Type B pancreatic cell (in vitro differentiated cells): ENCODE results near the gene FBH1. TPM values are rescaled to one million over a fixed set of nuclear protein-coding genes. Genes with fewer than 3 reads are reported as not detected.
"Not testable (repeated sequence)": the region's sequence is repeated elsewhere in the genome, so short reads cannot be mapped to it uniquely, and the experiment has no call there.

Experiments used
- DNase-seq: peaks from one replicate; pipeline ENCODE4 v3.0.0; 2021; ENCODE audit warnings: mixed read lengths; ENCODE audit not compliant: unreplicated experiment; ENCODE audit errors: extremely low spot score
- H3K27ac Mint-ChIP-seq: 2 replicates; pipeline ENCODE4 v1.8.0; 2021; ENCODE audit warnings: mild to moderate bottlenecking, mixed read lengths
- H3K27me3 Mint-ChIP-seq: 2 replicates; pipeline ENCODE4 v1.8.0; 2021; ENCODE audit warnings: mixed read lengths
- H3K36me3 Mint-ChIP-seq: 2 replicates; pipeline ENCODE4 v1.8.0; 2021; ENCODE audit warnings: mixed read lengths
- H3K4me1 Mint-ChIP-seq: one replicate; pipeline ENCODE4 v1.8.0; 2021; ENCODE audit warnings: mixed read lengths; ENCODE audit not compliant: unreplicated experiment
- H3K4me3 Mint-ChIP-seq: 2 replicates; pipeline ENCODE4 v1.8.0; 2021; ENCODE audit warnings: mild to moderate bottlenecking, mixed read lengths
- H3K9me3 Mint-ChIP-seq: 2 replicates; pipeline ENCODE4 v1.8.0; 2021; ENCODE audit warnings: mixed read lengths
- total RNA-seq: library from RNA; stranded (reverse); gene quantifications from 2 replicates; pipeline ENCODE4 v1.2.1, GENCODE V29; 2021; ENCODE audit warnings: low replicate concordance
- TF ChIP-seq, protein P1 (sequence below): fragments of 200-600 bp; sonication (generic); conservative IDR thresholded peaks from 2 replicates; pipeline ENCODE4 v1.5.0; 2021; ENCODE audit warnings: antibody characterized with exemption, mild to moderate bottlenecking

FBH1 gene
- total RNA-seq, 1 donor from 2014 or later = 73.0 TPM

DNA sequence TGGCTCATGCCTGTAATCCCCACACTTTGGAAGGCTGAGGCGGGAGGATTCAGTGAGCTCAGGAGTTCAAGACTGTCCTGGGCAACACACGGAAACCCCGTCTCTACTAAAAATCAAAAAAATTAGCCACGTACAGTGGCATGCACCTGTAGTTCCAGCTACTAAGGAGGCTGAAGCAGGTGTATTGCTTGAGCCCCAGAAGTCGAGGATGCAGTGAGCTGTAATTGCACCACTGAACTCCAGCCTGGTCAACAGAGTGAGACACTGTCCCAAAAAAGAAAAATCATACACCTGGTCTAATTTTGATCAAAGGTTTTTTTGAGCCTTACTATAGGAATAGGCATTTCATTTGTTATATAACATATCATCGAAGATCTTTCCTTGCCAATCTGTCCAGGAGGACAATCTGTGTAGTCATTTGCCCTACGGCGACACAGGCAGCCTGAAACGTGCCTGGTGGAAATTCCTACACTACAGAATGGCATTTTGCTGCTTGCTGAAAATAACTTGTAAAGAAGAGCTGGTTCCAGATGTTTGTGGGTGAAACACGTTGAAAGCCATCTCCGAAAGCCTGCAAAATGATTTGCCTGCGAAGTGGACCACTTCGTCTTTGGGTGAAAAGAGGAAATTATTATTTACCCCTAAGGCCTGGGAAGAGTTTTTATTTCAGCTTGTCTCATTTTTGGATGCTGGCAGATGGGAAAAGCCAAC lies 45.5 kb upstream of the FBH1 start:
- Mint-ChIP-seq H3K9me3 (no peaks in the 10 kb centered on the region), H3K4me3 (peak overlapping the region; percentile 76), H3K27me3 (no peaks in the 10 kb centered on the region), H3K36me3 (no peaks in the 10 kb centered on the region), H3K4me1 (peaks cover 22% of the 10 kb centered on the region), H3K27ac (peak overlapping the region; percentile 29)
- TF ChIP-seq, protein P1, sequence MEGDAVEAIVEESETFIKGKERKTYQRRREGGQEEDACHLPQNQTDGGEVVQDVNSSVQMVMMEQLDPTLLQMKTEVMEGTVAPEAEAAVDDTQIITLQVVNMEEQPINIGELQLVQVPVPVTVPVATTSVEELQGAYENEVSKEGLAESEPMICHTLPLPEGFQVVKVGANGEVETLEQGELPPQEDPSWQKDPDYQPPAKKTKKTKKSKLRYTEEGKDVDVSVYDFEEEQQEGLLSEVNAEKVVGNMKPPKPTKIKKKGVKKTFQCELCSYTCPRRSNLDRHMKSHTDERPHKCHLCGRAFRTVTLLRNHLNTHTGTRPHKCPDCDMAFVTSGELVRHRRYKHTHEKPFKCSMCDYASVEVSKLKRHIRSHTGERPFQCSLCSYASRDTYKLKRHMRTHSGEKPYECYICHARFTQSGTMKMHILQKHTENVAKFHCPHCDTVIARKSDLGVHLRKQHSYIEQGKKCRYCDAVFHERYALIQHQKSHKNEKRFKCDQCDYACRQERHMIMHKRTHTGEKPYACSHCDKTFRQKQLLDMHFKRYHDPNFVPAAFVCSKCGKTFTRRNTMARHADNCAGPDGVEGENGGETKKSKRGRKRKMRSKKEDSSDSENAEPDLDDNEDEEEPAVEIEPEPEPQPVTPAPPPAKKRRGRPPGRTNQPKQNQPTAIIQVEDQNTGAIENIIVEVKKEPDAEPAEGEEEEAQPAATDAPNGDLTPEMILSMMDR = no peak
- DNase-seq = no peak

DNA sequence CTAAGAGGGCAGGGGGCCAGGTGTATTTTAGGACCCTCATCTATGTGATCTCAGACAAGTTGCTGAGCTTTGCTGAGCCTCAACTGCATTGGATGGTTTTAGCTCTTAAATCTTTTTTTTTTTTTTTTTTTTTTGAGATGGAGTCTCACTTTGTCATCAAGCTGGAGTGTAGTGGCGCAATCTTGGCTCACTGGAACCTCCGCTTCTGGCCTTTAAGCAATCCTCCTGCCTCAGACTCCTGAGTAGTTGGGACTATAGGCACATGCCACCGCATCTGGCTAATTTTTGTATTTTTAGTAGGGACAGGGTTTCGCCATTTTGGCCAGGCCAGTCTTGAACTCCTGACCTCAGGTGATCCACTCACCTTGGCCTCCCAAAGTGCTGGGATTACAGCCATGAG lies 43.4 kb upstream of the FBH1 start:
- not testable (repeated sequence) for H3K36me3 Mint-ChIP-seq, H3K9me3 Mint-ChIP-seq, H3K27me3 Mint-ChIP-seq, DNase-seq, H3K27ac Mint-ChIP-seq, H3K4me3 Mint-ChIP-seq
- peaks cover 19% of the 10 kb centered on the region for H3K4me1 Mint-ChIP-seq

DNA sequence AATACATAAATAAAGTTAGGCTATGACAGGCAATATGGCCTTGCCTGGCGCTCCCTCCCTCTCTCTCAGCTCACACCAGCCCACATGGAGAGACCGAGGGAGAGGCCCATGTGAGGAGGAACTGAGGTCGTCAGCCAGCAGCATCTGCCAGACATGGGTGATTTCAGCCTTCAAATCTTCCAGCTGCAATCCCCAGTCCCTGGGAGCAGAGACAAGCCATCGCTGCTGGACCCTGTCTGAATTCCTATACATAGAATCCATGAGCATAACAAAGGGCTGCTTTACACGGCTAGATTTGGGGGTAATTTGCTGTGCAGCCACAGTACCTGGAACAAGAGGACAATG lies 35.9 kb upstream of the FBH1 start:
- Mint-ChIP-seq H3K4me3 (no peak overlapping the region), H3K36me3 (no peaks in the 10 kb centered on the region), H3K9me3 (no peaks in the 10 kb centered on the region), H3K27me3 (no peaks in the 10 kb centered on the region), H3K4me1 (no peaks in the 10 kb centered on the region), H3K27ac (no peak overlapping the region)
- DNase-seq = no peak
- TF ChIP-seq, protein P1 = no peak

GRCh38 chr10:5855979-5856700 lies 33.9 kb upstream of the FBH1 start:
- TF ChIP-seq, protein P1 = no peak
- H3K27me3 Mint-ChIP-seq = no peaks in the 10 kb centered on the region
- no peak for DNase-seq
- no peaks in the 10 kb centered on the region for H3K4me1 Mint-ChIP-seq
- H3K9me3 Mint-ChIP-seq = no peaks in the 10 kb centered on the region
- no peak overlapping the region for H3K27ac Mint-ChIP-seq
- H3K36me3 Mint-ChIP-seq = no peaks in the 10 kb centered on the region
- no peak overlapping the region for H3K4me3 Mint-ChIP-seq

- no peaks in the 10 kb centered on the region for H3K4me1 Mint-ChIP-seq
- TF ChIP-seq, protein P1 = no peak
- H3K9me3 Mint-ChIP-seq = no peaks in the 10 kb centered on the region
- H3K36me3 Mint-ChIP-seq = peaks cover 4% of the 10 kb centered on the region
- H3K27me3 Mint-ChIP-seq = no peaks in the 10 kb centered on the region
- DNase-seq = no peak
- H3K4me3 Mint-ChIP-seq = no peak overlapping the region
- peak overlapping the region; percentile 23 for H3K27ac Mint-ChIP-seq
Observed at GRCh38 chr10:5856701-5857004, 33.4 kb upstream of the FBH1 start.

- no peaks in the 10 kb centered on the region for H3K9me3 Mint-ChIP-seq
- H3K27ac Mint-ChIP-seq = no peak overlapping the region
- no peaks in the 10 kb centered on the region for H3K27me3 Mint-ChIP-seq
- H3K36me3 Mint-ChIP-seq = peaks cover 7% of the 10 kb centered on the region
- TF ChIP-seq, protein P1 = no peak
- H3K4me3 Mint-ChIP-seq = no peak overlapping the region
- no peaks in the 10 kb centered on the region for H3K4me1 Mint-ChIP-seq
- no peak for DNase-seq
Observed at GRCh38 chr10:5858811-5859210, 31.2 kb upstream of the FBH1 start.
